ENCODE data around the gene PRELID3B.
A peak's percentile ranks its signal among the peaks of the same experiment; 100 is the strongest.

The PRELID3B gene

DNA sequence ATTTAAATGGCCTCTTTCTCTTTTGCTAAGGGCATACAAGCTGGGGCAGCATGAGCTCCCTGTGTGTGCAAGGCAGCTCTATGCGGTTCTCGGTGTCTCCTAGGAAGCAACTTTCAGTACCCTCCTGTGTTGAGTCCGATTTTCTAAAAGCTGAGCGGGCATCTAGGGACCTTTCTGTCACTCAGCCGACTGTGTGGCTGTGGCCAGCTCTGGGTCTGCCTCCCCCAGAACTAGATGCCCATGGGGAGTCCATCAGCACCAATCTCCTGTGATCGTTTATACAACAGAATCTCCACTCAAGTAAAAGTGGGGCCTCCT is 54.1 kb downstream of the PRELID3B start:
- no peak overlapping the region for H3K4me3 Mint-ChIP-seq
- peaks cover 37% of the 10 kb centered on the region for H3K4me1 Mint-ChIP-seq
- H3K27ac Mint-ChIP-seq, result no peak overlapping the region
- DNase-seq (ENCODE audit: low spot score in 2 of 2) (no peak), ATAC-seq (no peak)
- H3K9me3 Mint-ChIP-seq, result no peaks in the 10 kb centered on the region
- H3K36me3 Mint-ChIP-seq, result peaks cover 98% of the 10 kb centered on the region

- Mint-ChIP-seq H3K9me3 (no peaks in the 10 kb centered on the region), H3K4me3 (no peak overlapping the region), H3K36me3 (peaks cover 96% of the 10 kb centered on the region), H3K4me1 (peaks cover 38% of the 10 kb centered on the region), H3K27ac (no peak overlapping the region)
- ATAC-seq (no peak), DNase-seq (ENCODE audit: low spot score in 2 of 2) (no peak)
Measured at GRCh38 chr20:58987790-58988564, 54.6 kb downstream of the PRELID3B start.

DNA sequence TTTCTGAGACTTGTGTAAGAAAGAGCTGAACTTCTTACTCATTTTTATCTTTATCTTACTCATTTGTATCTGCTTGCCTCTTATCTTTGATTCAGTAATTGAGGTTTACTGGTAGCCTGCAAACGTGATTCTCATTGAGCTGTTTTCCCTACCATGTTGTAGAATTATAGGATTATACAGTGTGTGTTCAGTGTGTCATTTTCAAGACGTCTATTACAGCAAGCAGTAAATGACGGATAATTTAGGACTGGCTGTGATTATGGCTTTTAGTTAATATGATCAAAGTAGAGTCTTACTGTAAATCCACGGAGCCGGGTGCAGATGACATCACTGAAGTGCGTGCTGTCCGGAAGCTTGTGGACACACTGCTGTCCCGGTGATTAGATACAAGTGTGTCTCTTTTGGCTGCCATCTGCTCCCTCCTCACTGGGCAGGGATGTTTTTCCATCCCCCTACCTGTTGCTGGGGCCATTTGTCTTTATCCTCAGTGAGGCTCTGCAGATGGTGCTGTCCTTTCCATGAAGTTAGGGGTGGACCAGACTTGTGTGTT is 55.5 kb downstream of the PRELID3B start:
- no peak for DNase-seq (ENCODE audit: low spot score in 2 of 2)
- H3K4me1 Mint-ChIP-seq, result peaks cover 47% of the 10 kb centered on the region
- peak overlapping the region; percentile 16 for H3K27ac Mint-ChIP-seq

GRCh38 chr20:58986286-58986967 is 56.2 kb downstream of the PRELID3B start:
- Mint-ChIP-seq H3K4me1 (peaks cover 48% of the 10 kb centered on the region), H3K9me3 (no peaks in the 10 kb centered on the region), H3K27ac (peak overlapping the region; percentile 16), H3K4me3 (peak overlapping the region; percentile 1), H3K36me3 (peaks cover 94% of the 10 kb centered on the region)
- ATAC-seq (no peak), DNase-seq (ENCODE audit: low spot score in 2 of 2) (no peak)

More for the DNA sequence above, 55.5 kb downstream of the PRELID3B start:
- Mint-ChIP-seq H3K4me3 (peak overlapping the region; percentile 1), H3K9me3 (no peaks in the 10 kb centered on the region), H3K36me3 (peaks cover 96% of the 10 kb centered on the region)
- peak; percentile 61 for ATAC-seq

- Mint-ChIP-seq H3K36me3 (peaks cover 86% of the 10 kb centered on the region), H3K4me3 (no peak overlapping the region), H3K27ac (peak overlapping the region; percentile 16), H3K9me3 (no peaks in the 10 kb centered on the region), H3K4me1 (peaks cover 48% of the 10 kb centered on the region)
- no peak for ATAC-seq
- no peak for DNase-seq (ENCODE audit: low spot score in 2 of 2)
Measured at GRCh38 chr20:58985656-58986055, 56.9 kb downstream of the PRELID3B start.

GRCh38 chr20:58984691-58985090 is 57.9 kb downstream of the PRELID3B start:
- no peak for ATAC-seq
- Mint-ChIP-seq H3K27ac (peak overlapping the region; percentile 45), H3K4me3 (peak overlapping the region; percentile 69), H3K36me3 (peaks cover 76% of the 10 kb centered on the region), H3K4me1 (peaks cover 48% of the 10 kb centered on the region), H3K9me3 (no peaks in the 10 kb centered on the region)
- no peak for DNase-seq (ENCODE audit: low spot score in 2 of 2)

Measured in stimulated activated effector memory CD8-positive, alpha-beta T cell treated with anti-CD3 and anti-CD28 coated beads, Interleukin-12 subunit alpha, Interleukin-12 subunit beta, amount 100 ng/mL, for 72 hours (primary cell).